ENCODE measurements around the gene B4GALT1. TPM values are rescaled to one million over a fixed set of nuclear protein-coding genes. Genes with fewer than 3 reads are reported as not detected.
"Not testable (repeated sequence)": the region's sequence is repeated elsewhere in the genome, so short reads cannot be mapped to it uniquely, and the experiment has no call there.

B4GALT1 gene
- total RNA-seq, 4 donors from 2014 or later, result 42.3 to 60.4 (median 47.9) TPM

GRCh38 chr9:33163433-33164137, 3.6 kb downstream of the B4GALT1 start:
- Histone ChIP-seq H3K4me1 (peaks cover 76 to 90% (median 78%) of the 10 kb centered on the region in 3 donors), H3K4me3 (peak overlapping the region in 3 of 4 donors; percentile 86 to 97 (median 87)), H3K27ac (peak overlapping the region; percentile 90 to 99 (median 98)), H3K9me3 (no peaks in the 10 kb centered on the region), H3K36me3 (no peaks in the 10 kb centered on the region), H3K27me3 (no peaks in the 10 kb centered on the region)
- WGBS, 2 donors, result 70 to 87% methylated on average over 2 to 3 of the region's 8 CpGs
- no peak for DNase-seq
- intact Hi-C loops (cut with DNase I), result no loop called here
- TF ChIP-seq POLR2A (IDR thresholded peaks at IDR 0.05) (no peak), CTCF (IDR thresholded peaks at IDR 0.05) (no peak)

GRCh38 chr9:33162721-33163311, 4.3 kb downstream of the B4GALT1 start:
- no peak for DNase-seq
- H3K27ac ChIP-seq, result peak overlapping the region; percentile 90 to 99 (median 98)
- H3K4me1 ChIP-seq, result peaks cover 76 to 90% (median 81%) of the 10 kb centered on the region in 3 donors
- H3K4me3 ChIP-seq, result peak overlapping the region in 3 of 4 donors; percentile 86 to 97 (median 87)
- H3K27me3 ChIP-seq, result no peaks in the 10 kb centered on the region
- no peaks in the 10 kb centered on the region for H3K9me3 ChIP-seq
- intact Hi-C loops (cut with DNase I), result no loop called here
- TF ChIP-seq CTCF (IDR thresholded peaks at IDR 0.05) (no peak), POLR2A (IDR thresholded peaks at IDR 0.05) (peak in 2 of 4 donors; percentile 11 to 21)
- no peaks in the 10 kb centered on the region for H3K36me3 ChIP-seq
- 31 to 47% methylated on average over 4 to 9 of the region's 9 CpGs for WGBS, 2 donors

- peak overlapping the region; percentile 90 to 99 (median 98) for H3K27ac ChIP-seq
- no peaks in the 10 kb centered on the region for H3K27me3 ChIP-seq
- DNase-seq, result no peak
- H3K4me1 ChIP-seq, result peaks cover 77 to 97% (median 81%) of the 10 kb centered on the region in 3 donors
- no peaks in the 10 kb centered on the region for H3K9me3 ChIP-seq
- TF ChIP-seq POLR2A (IDR thresholded peaks at IDR 0.05), result no peak
- TF ChIP-seq CTCF (IDR thresholded peaks at IDR 0.05), result no peak
- WGBS, 2 donors, result 25 to 33% methylated on average over 1 of the region's 1 CpG
- no peaks in the 10 kb centered on the region for H3K36me3 ChIP-seq
- intact Hi-C loops (cut with DNase I), result no loop called here
- H3K4me3 ChIP-seq, result peak overlapping the region in 3 of 4 donors; percentile 86 to 97 (median 87)
Measured at GRCh38 chr9:33161589-33162132, 5.5 kb downstream of the B4GALT1 start.

GRCh38 chr9:33161011-33161588, 6.0 kb downstream of the B4GALT1 start:
- Histone ChIP-seq H3K4me1 (peaks cover 77 to 100% (median 83%) of the 10 kb centered on the region in 3 donors), H3K4me3 (peak overlapping the region in 1 of 4 donors; percentile 86), H3K27me3 (no peaks in the 10 kb centered on the region), H3K27ac (peak overlapping the region; percentile 90 to 99 (median 98)), H3K9me3 (no peaks in the 10 kb centered on the region), H3K36me3 (no peaks in the 10 kb centered on the region)
- no peak for DNase-seq
- TF ChIP-seq POLR2A (IDR thresholded peaks at IDR 0.05), result peak in 1 of 4 donors; percentile 41
- no peak for TF ChIP-seq CTCF (IDR thresholded peaks at IDR 0.05)
- intact Hi-C loops (cut with DNase I), result no loop called here
- 25 to 26% methylated on average over 5 to 6 of the region's 6 CpGs for WGBS, 2 donors

- Histone ChIP-seq H3K4me1 (peaks cover 75 to 100% (median 85%) of the 10 kb centered on the region in 3 donors), H3K27ac (peak overlapping the region; percentile 90 to 99 (median 98))
- H3K27me3 ChIP-seq; H3K9me3 ChIP-seq; H3K4me3 ChIP-seq; DNase-seq; H3K36me3 ChIP-seq; intact Hi-C loops (cut with DNase I): not testable (repeated sequence)
- WGBS, 2 donors, result 54 to 55% methylated on average over 9 of the region's 9 CpGs
Measured at GRCh38 chr9:33160446-33160845, 6.7 kb downstream of the B4GALT1 start.
